HG03060 (cell line): ENCODE measurements around the gene B3GALT4.
"Not testable (repeated sequence)": the region's sequence is repeated elsewhere in the genome, so short reads cannot be mapped to it uniquely, and the experiment has no call there.

ENCODE experiments used
- ATAC-seq: cut with Tn5 transposase; IDR thresholded peaks from one replicate; pipeline ENCODE4 v1.9.1; 2021; ENCODE audit warnings: low read depth, moderate number of reproducible peaks; ENCODE audit not compliant: unreplicated experiment

B3GALT4 gene

GRCh38 chr6:33276864-33277662, at the start of gene B3GALT4:
TSS of gene B3GALT4 (plus strand) at chr6:33277123. CDS start at chr6:33277420, 297 bp downstream.
- ATAC-seq, result no peak

GRCh38 chr6:33235221-33235634, 41.7 kb upstream of the B3GALT4 start:
- no peak for ATAC-seq

GRCh38 chr6:33236328-33236727, 40.6 kb upstream of the B3GALT4 start:
- no peak for ATAC-seq

- ATAC-seq, result no peak
Observed at GRCh38 chr6:33236852-33237251, 40.1 kb upstream of the B3GALT4 start.

- no peak for ATAC-seq
Observed at GRCh38 chr6:33237741-33238140, 39.2 kb upstream of the B3GALT4 start.

- no peak for ATAC-seq
Observed at GRCh38 chr6:33241968-33242367, 35.0 kb upstream of the B3GALT4 start.

GRCh38 chr6:33243476-33243875, 33.4 kb upstream of the B3GALT4 start:
- no peak for ATAC-seq

GRCh38 chr6:33247977-33248642, 28.8 kb upstream of the B3GALT4 start:
- ATAC-seq, result no peak

GRCh38 chr6:33248643-33248931, 28.3 kb upstream of the B3GALT4 start:
- no peak for ATAC-seq

GRCh38 chr6:33248932-33249731, 27.8 kb upstream of the B3GALT4 start:
- peak; percentile 86 for ATAC-seq

GRCh38 chr6:33249732-33250630, 26.9 kb upstream of the B3GALT4 start:
- ATAC-seq, result no peak

GRCh38 chr6:33250731-33251130, 26.2 kb upstream of the B3GALT4 start:
- ATAC-seq, result no peak

GRCh38 chr6:33251395-33252012, 25.4 kb upstream of the B3GALT4 start:
- no peak for ATAC-seq

GRCh38 chr6:33252759-33253158, 24.2 kb upstream of the B3GALT4 start:
- no peak for ATAC-seq

- no peak for ATAC-seq
Observed at GRCh38 chr6:33254591-33254990, 22.3 kb upstream of the B3GALT4 start.

GRCh38 chr6:33259032-33259431, 17.9 kb upstream of the B3GALT4 start:
- ATAC-seq, result no peak

GRCh38 chr6:33262490-33262889, 14.4 kb upstream of the B3GALT4 start:
- not testable (repeated sequence) for ATAC-seq

- ATAC-seq, result no peak
Observed at GRCh38 chr6:33264015-33264414, 12.9 kb upstream of the B3GALT4 start.

- ATAC-seq, result peak; percentile 13
Observed at GRCh38 chr6:33271117-33271467, 5.8 kb upstream of the B3GALT4 start.
